Right lung (tissue), 5 donors: ENCODE measurements around the gene VASH2. TPM values are rescaled to one million over a fixed set of nuclear protein-coding genes. Genes with fewer than 3 reads are reported as not detected.
"Not testable (repeated sequence)": the region's sequence is repeated elsewhere in the genome, so short reads cannot be mapped to it uniquely, and the experiment has no call there.

Source experiments
- DNase-seq, 2 donors: peaks; one replicate each; pipeline ENCODE4 v3.0.0-alpha.2; 2013
- polyA plus RNA-seq, 5 donors: library from polyadenylated mRNA; unstranded; fragments of 120-200 nt; gene quantifications; one replicate each; pipeline versions ENCODE4 v1.2.1 to v1.2.3, GENCODE V29; 2013; ENCODE audit warnings: inconsistent platforms in 1 of 5, low replicate concordance in 1 of 5; ENCODE audit not compliant: insufficient read length in 5 of 5, insufficient read depth in 1 of 5

Gene VASH2
- polyA plus RNA-seq, 5 donors: 24.0 to 38.4 (median 33.1) TPM

GRCh38 chr1:212979340-212980122 is 29.2 kb downstream of the VASH2 start:
- DNase-seq: no peak

GRCh38 chr1:212980123-212980785 is 29.9 kb downstream of the VASH2 start:
- no peak for DNase-seq

GRCh38 chr1:212981025-212981495 is 30.7 kb downstream of the VASH2 start:
- DNase-seq: peak in 1 of 2 donors; percentile 16

- no peak for DNase-seq
Measured at GRCh38 chr1:212981571-212982328, 31.4 kb downstream of the VASH2 start.

- no peak for DNase-seq
Measured at GRCh38 chr1:212982430-212983152, 32.2 kb downstream of the VASH2 start.

GRCh38 chr1:212983482-212983881 is 33.1 kb downstream of the VASH2 start:
- no peak for DNase-seq

- DNase-seq: no peak
Measured at GRCh38 chr1:212984522-212985291, 34.4 kb downstream of the VASH2 start.

- DNase-seq: no peak
Measured at GRCh38 chr1:212986551-212986950, 36.2 kb downstream of the VASH2 start.

- no peak for DNase-seq
Measured at GRCh38 chr1:212987702-212988322, 37.5 kb downstream of the VASH2 start.

- DNase-seq: no peak
Measured at GRCh38 chr1:212990276-212990675, 39.9 kb downstream of the VASH2 start.

- DNase-seq: not testable (repeated sequence)
Measured at GRCh38 chr1:212993960-212994359, 43.6 kb downstream of the VASH2 start.

- no peak for DNase-seq
Measured at GRCh38 chr1:212994926-212995325, 44.6 kb downstream of the VASH2 start.

- DNase-seq: no peak
Measured at GRCh38 chr1:213003256-213003655, 52.9 kb downstream of the VASH2 start.

- no peak for DNase-seq
Measured at GRCh38 chr1:213008564-213008963, 58.2 kb downstream of the VASH2 start.

GRCh38 chr1:213014642-213015041 is 64.3 kb downstream of the VASH2 start:
- peak in 1 of 2 donors; percentile 1 for DNase-seq

GRCh38 chr1:213015099-213016050 is 65.0 kb downstream of the VASH2 start, which contains the start of gene ANGEL2:
ANGEL2 (minus strand) TSS chr1:213015867; CDS start chr1:213015671, 196 bp downstream.
- DNase-seq: peak; percentile 96

GRCh38 chr1:213017447-213018273 is 67.3 kb downstream of the VASH2 start:
- DNase-seq: no peak

- no peak for DNase-seq
Measured at GRCh38 chr1:213019450-213019849, 69.1 kb downstream of the VASH2 start.
